SU-DHL-6 (cell line): ENCODE results near the gene HTD2.
"Not testable (repeated sequence)": the region's sequence is repeated elsewhere in the genome, so short reads cannot be mapped to it uniquely, and the experiment has no call there.

Experiments used
- H2AFZ ChIP-seq: fragments of 200-600 bp; sonication (generic); 2 replicates; pipeline ENCODE4 v1.6.1; 2014; ENCODE audit warnings: low read depth, mild to moderate bottlenecking, moderate library complexity, mixed read lengths, antibody characterized with exemption, low read length; ENCODE audit not compliant: severe bottlenecking
- H3F3A ChIP-seq: fragments of 200-600 bp; shearing (Covaris generic); 2 replicates; pipeline ENCODE4 v1.6.0; 2016; ENCODE audit warnings: antibody characterized with exemption, mild to moderate bottlenecking; ENCODE audit not compliant: insufficient read depth
- H3K27ac ChIP-seq: fragments of 200-600 bp; sonication (generic); 2 replicates; pipeline ENCODE4 v1.5.1; 2016; ENCODE audit warnings: low read depth, mild to moderate bottlenecking, low read length, moderate library complexity, mixed read lengths
- H3K27me3 ChIP-seq: fragments of 200-600 bp; sonication (generic), shearing (Covaris generic); 2 replicates; pipeline ENCODE4 v1.6.0; 2014; ENCODE audit warnings: mild to moderate bottlenecking, low read length
- H3K36me3 ChIP-seq: fragments of 200-600 bp; sonication (generic); 2 replicates; pipeline ENCODE4 v1.6.1; 2014; ENCODE audit warnings: mild to moderate bottlenecking, low read length, mixed read lengths
- H3K4me2 ChIP-seq: fragments of 300-600, 200-600 bp; shearing (Covaris generic), sonication (generic); 2 replicates; pipeline ENCODE4 v1.6.0; 2014; ENCODE audit warnings: low read length, low read depth, mild to moderate bottlenecking; ENCODE audit not compliant: poor library complexity, severe bottlenecking
- H3K4me3 ChIP-seq: fragments of 200-600 bp; sonication (generic); 2 replicates; pipeline ENCODE4 v1.5.1; 2014; ENCODE audit warnings: antibody characterized with exemption, low read length, mild to moderate bottlenecking, mixed read lengths; ENCODE audit not compliant: insufficient read depth, poor library complexity, severe bottlenecking
- H3K79me2 ChIP-seq: fragments of 200-600 bp; sonication (generic); 2 replicates; pipeline ENCODE4 v1.6.1; 2014; ENCODE audit warnings: mild to moderate bottlenecking, low read length, moderate library complexity; ENCODE audit not compliant: insufficient read depth
- H3K9ac ChIP-seq: fragments of 200-600 bp; sonication (generic); 2 replicates; pipeline ENCODE4 v1.7.0; 2014; ENCODE audit warnings: mild to moderate bottlenecking, low read length
- H3K9me2 ChIP-seq: fragments of 200-600 bp; sonication (generic); replicated peaks from 2 replicates; pipeline ENCODE4 v1.6.1; 2014; ENCODE audit warnings: low read length; ENCODE audit not compliant: insufficient read depth
- H3K9me3 ChIP-seq: fragments of 200-600 bp; sonication (generic); 2 replicates; pipeline ENCODE4 v1.6.1; 2014; ENCODE audit warnings: low read length, mixed read lengths; ENCODE audit not compliant: insufficient read depth
- H4K20me1 ChIP-seq: fragments of 200-600 bp; sonication (generic); 2 replicates; pipeline ENCODE4 v1.6.1; 2014; ENCODE audit warnings: low read depth, mild to moderate bottlenecking, antibody characterized with exemption, low read length, moderate library complexity, mixed read lengths
- EZH2phosphoT487 ChIP-seq: fragments of 200-600 bp; sonication (generic), shearing (Covaris generic); conservative IDR thresholded peaks from 2 replicates; pipeline ENCODE4 v1.6.1; 2018; ENCODE audit warnings: mild to moderate bottlenecking, antibody characterized with exemption, low read length, moderate library complexity, mixed read lengths
- TF ChIP-seq, protein P1 (sequence below): fragments of 200-600 bp; sonication (generic); IDR thresholded peaks from one replicate; pipeline ENCODE4 v1.5.1; 2017; ENCODE audit warnings: antibody characterized with exemption, mild to moderate bottlenecking, low read length, moderate library complexity; ENCODE audit not compliant: insufficient read depth, poor library complexity, severe bottlenecking

HTD2 gene

DNA sequence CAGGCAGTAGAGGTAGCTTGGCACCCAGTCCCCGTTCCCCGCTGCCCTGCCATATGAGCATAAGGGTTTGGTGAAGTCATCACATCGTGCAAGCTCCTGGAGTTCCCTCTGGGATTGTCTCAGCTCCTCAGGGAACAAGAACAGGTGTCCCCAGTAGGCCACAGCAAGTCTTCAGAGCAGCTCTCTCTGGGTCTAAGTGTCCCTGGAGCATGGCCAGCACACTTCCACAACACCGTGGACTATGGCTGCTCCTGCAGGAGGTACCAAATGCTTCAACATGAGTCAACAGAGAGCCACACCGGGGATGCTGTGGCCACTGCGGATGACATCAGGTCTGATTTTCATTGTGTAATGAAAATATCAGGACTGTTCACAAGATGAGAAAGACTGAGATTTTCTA lies 45.6 kb upstream of the HTD2 start:
- Histone ChIP-seq H3K9ac (no peak overlapping the region), H3K79me2 (no peaks in the 10 kb centered on the region), H3K27me3 (no peaks in the 10 kb centered on the region), H2AFZ (no peak overlapping the region), H4K20me1 (no peaks in the 10 kb centered on the region), H3K9me2 (no peaks in the 10 kb centered on the region), H3K4me3 (no peak overlapping the region), H3F3A (no peaks in the 10 kb centered on the region), H3K36me3 (no peaks in the 10 kb centered on the region), H3K9me3 (no peaks in the 10 kb centered on the region), H3K27ac (no peak overlapping the region), H3K4me2 (no peak overlapping the region)
- no peak for TF ChIP-seq EZH2phosphoT487
- TF ChIP-seq, protein P1, sequence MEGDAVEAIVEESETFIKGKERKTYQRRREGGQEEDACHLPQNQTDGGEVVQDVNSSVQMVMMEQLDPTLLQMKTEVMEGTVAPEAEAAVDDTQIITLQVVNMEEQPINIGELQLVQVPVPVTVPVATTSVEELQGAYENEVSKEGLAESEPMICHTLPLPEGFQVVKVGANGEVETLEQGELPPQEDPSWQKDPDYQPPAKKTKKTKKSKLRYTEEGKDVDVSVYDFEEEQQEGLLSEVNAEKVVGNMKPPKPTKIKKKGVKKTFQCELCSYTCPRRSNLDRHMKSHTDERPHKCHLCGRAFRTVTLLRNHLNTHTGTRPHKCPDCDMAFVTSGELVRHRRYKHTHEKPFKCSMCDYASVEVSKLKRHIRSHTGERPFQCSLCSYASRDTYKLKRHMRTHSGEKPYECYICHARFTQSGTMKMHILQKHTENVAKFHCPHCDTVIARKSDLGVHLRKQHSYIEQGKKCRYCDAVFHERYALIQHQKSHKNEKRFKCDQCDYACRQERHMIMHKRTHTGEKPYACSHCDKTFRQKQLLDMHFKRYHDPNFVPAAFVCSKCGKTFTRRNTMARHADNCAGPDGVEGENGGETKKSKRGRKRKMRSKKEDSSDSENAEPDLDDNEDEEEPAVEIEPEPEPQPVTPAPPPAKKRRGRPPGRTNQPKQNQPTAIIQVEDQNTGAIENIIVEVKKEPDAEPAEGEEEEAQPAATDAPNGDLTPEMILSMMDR: no peak

GRCh38 chr3:58261954-58262666 lies 44.2 kb upstream of the HTD2 start:
- Histone ChIP-seq H3K27ac (no peak overlapping the region), H3K9ac (no peak overlapping the region), H3F3A (no peaks in the 10 kb centered on the region), H3K79me2 (no peaks in the 10 kb centered on the region), H4K20me1 (no peaks in the 10 kb centered on the region), H3K4me3 (no peak overlapping the region), H3K27me3 (no peaks in the 10 kb centered on the region), H3K9me3 (no peaks in the 10 kb centered on the region), H3K4me2 (no peak overlapping the region), H2AFZ (no peak overlapping the region), H3K36me3 (no peaks in the 10 kb centered on the region), H3K9me2 (no peaks in the 10 kb centered on the region)
- TF ChIP-seq, protein P1: no peak
- no peak for TF ChIP-seq EZH2phosphoT487

DNA sequence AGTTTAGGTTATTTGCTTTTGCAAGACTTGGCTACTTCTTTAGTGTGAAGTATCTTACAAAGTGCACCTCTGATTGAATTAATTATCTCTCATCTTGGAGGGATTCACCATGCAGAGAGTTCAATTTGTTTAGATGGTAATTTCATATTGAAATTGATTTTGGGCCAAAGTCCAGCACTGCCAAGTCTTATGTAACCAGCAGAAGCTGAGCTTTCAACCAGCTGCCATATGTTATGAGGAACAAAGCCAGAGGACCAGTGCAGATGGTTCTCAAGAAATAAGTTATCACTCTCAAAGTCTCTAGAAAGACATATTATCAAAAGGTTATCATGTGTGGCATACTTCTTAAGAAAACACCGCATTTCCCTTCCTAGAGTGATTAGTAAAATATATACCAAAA lies 39.7 kb upstream of the HTD2 start:
- no peaks in the 10 kb centered on the region for H4K20me1 ChIP-seq
- no peaks in the 10 kb centered on the region for H3K9me2 ChIP-seq
- H3F3A ChIP-seq: no peaks in the 10 kb centered on the region
- H2AFZ ChIP-seq: no peak overlapping the region
- no peaks in the 10 kb centered on the region for H3K79me2 ChIP-seq
- H3K9ac ChIP-seq: no peak overlapping the region
- no peak overlapping the region for H3K4me2 ChIP-seq
- TF ChIP-seq EZH2phosphoT487: no peak
- TF ChIP-seq, protein P1: no peak
- no peaks in the 10 kb centered on the region for H3K27me3 ChIP-seq
- no peak overlapping the region for H3K4me3 ChIP-seq
- no peaks in the 10 kb centered on the region for H3K36me3 ChIP-seq
- no peak overlapping the region for H3K27ac ChIP-seq
- H3K9me3 ChIP-seq: no peaks in the 10 kb centered on the region

DNA sequence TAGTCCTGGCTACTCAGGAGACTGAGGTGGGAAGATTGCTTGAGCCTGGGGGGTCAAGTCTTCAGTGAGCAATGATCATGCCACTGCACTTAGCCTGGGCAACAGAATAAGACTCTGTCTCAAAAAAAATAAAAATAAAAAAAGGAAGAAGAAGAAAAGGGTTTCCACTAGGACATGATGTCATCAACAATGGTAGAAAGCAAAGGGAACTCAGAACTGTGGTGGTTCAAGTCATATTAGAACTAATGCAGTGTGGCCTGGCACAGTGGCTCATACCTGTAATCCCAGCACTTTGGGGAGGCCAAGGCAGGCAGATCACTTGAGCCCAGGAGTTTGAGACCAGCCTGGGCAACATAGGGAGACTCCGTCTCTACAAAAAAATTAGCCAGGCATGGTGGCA lies 38.8 kb upstream of the HTD2 start:
- H3K79me2 ChIP-seq, H4K20me1 ChIP-seq, H2AFZ ChIP-seq, H3K27me3 ChIP-seq, H3K9me2 ChIP-seq, H3K4me2 ChIP-seq, H3K9ac ChIP-seq, H3K4me3 ChIP-seq, H3K9me3 ChIP-seq, H3K36me3 ChIP-seq, H3F3A ChIP-seq, H3K27ac ChIP-seq: not testable (repeated sequence)
